Muscle of arm (tissue), 14 donors: ENCODE data around the gene PCNT. TPM values are rescaled to one million over a fixed set of nuclear protein-coding genes. Genes with fewer than 3 reads are reported as not detected.

Source experiments
- DNase-seq: peaks from one replicate; pipeline ENCODE4 v3.0.0-alpha.2; 2013
- long read RNA-seq, 11 donors: transcript quantifications; one replicate each; lab custom pipeline, GENCODE V29; 2026
- polyA plus RNA-seq, 12 donors: library from polyadenylated mRNA; unstranded; fragments of 120-200 nt; gene quantifications; one replicate each; pipeline ENCODE4 v1.2.1, GENCODE V29; 2013; ENCODE audit not compliant: insufficient read length in 12 of 12

The PCNT gene
- polyA plus RNA-seq = 10 to 100 TPM in 11 of 12 donors, not detected in 1; 39.5 to 88.8 (median 59.5) TPM
- long read RNA-seq, donor 1, partial matches to known transcripts = 15 of 15 reads
- long read RNA-seq, donor 1, other reads (novel, unspliced or antisense) = 0 of 15 reads
- long read RNA-seq, donor 2 = 0 reads
- long read RNA-seq, donor 3, partial matches to known transcripts = 9 of 9 reads
- long read RNA-seq, donor 3, other reads (novel, unspliced or antisense) = 0 of 9 reads
- long read RNA-seq, donor 4, partial matches to known transcripts = 7 of 8 reads
- long read RNA-seq, donor 4, other reads (novel, unspliced or antisense) = 0 of 8 reads
- long read RNA-seq, donor 5, partial matches to known transcripts = 26 of 26 reads
- long read RNA-seq, donor 5, other reads (novel, unspliced or antisense) = 0 of 26 reads
- long read RNA-seq, donor 6, partial matches to known transcripts = 5 of 6 reads
- long read RNA-seq, donor 6, other reads (novel, unspliced or antisense) = 0 of 6 reads
- long read RNA-seq, donor 7, partial matches to known transcripts = 5 of 5 reads
- long read RNA-seq, donor 7, other reads (novel, unspliced or antisense) = 0 of 5 reads
- long read RNA-seq, donor 8, partial matches to known transcripts = 32 of 34 reads
- long read RNA-seq, donor 8, other reads (novel, unspliced or antisense) = 0 of 34 reads
- long read RNA-seq, donor 9, partial matches to known transcripts = 12 of 12 reads
- long read RNA-seq, donor 9, other reads (novel, unspliced or antisense) = 0 of 12 reads
- long read RNA-seq, donor 10, partial matches to known transcripts = 29 of 29 reads
- long read RNA-seq, donor 10, other reads (novel, unspliced or antisense) = 0 of 29 reads
- long read RNA-seq, donor 11, partial matches to known transcripts = 12 of 12 reads
- long read RNA-seq, donor 11, other reads (novel, unspliced or antisense) = 0 of 12 reads

DNA sequence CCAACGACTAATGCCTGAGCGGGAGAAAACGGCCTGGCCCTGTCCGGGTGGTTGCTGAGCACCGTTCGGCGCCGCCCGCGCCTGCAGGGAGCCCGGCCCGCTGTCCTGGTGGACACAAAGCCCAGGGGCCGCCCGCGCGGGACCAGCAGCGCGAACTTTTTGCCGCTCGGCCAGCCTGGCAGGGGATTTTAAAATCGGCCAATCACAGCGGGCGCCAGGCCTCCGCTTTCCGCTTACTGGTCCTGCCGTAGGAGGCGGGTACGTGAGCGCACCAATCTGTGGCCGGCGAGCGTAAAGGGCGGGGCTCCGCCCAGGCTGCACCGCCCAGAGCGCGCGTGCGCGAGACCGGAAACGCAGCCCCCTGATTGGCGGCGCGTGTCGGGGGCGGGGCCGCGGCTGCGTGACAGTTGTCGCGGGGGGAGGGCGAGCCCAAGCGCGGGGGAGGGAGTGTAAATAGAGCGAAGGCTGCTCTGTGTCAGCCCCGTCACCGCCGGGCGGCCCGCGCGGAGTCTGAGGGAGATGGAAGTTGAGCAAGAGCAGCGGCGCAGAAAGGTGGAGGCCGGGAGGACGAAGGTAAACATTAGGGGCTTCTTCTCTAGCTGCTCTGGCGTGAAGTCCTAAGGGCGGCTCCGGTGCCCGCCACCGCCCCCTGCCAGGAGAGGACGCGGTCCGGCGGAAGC, at the start of gene PCNT, which contains the start of gene C21orf58:
TSS of gene PCNT (plus strand) at position 447 of the 680 bp plus-strand sequence. CDS start at position 520, 73 bp downstream.
TSS of gene C21orf58 (minus strand) at position 161 of the 680 bp plus-strand sequence. CDS start 1,132 bp downstream, outside the sequence.
- peak; percentile 98 for DNase-seq

GRCh38 chr21:46274797-46275390, 49.1 kb upstream of the PCNT start:
- no peak for DNase-seq

- no peak for DNase-seq
These were observed 39.8 kb upstream of the PCNT start for GRCh38 chr21:46284077-46284644.

- no peak for DNase-seq
These were observed 39.2 kb upstream of the PCNT start for GRCh38 chr21:46284733-46285132.

- DNase-seq = no peak
These were observed 38.7 kb upstream of the PCNT start, which contains the start of gene MCM3AP for GRCh38 chr21:46285206-46285661. TSS of gene MCM3AP (minus strand) at chr21:46285611. CDS start at chr21:46285286, 325 bp downstream.

- DNase-seq = peak; percentile 92
These were observed 38.0 kb upstream of the PCNT start, which contains the start of gene YBEY for GRCh38 chr21:46285761-46286647. TSS of gene YBEY (plus strand) at chr21:46286342. CDS start at chr21:46286914, 572 bp downstream.

- no peak for DNase-seq
These were observed 37.3 kb upstream of the PCNT start for GRCh38 chr21:46286648-46287002.

- DNase-seq = no peak
These were observed 36.4 kb upstream of the PCNT start for GRCh38 chr21:46287541-46287940.

DNA sequence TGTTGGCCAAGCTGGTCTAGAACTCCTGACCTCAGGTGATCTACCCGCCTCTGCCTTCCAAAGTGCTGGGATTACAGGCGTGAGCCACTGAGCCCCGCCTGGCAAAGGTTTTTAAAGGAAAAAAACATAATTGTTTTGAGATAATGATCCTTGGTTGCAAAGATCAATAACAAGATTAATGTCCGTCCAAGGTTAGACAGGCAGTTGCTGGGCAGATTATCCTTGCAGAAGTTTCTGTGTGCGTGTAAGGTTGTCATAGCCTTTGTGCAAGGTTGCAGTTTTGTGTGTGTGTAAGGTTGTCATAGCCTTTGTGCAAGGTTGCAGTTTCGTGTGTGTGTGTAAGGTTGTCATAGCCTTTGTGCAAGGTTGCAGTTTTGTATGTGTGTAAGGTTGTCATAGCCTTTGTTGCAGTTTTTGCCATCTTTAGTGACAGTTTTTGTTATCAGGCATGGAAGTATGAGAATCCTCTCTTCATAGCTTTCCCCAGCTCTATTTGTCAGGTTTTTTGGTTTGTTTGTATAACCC, 34.2 kb upstream of the PCNT start:
- no peak for DNase-seq

- no peak for DNase-seq
These were observed 32.4 kb upstream of the PCNT start for GRCh38 chr21:46291561-46291960.

- DNase-seq = no peak
These were observed 29.2 kb upstream of the PCNT start for GRCh38 chr21:46294647-46295176.

GRCh38 chr21:46295177-46295770, 28.7 kb upstream of the PCNT start:
- no peak for DNase-seq

- peak; percentile 93 for DNase-seq
These were observed 27.8 kb upstream of the PCNT start for GRCh38 chr21:46295996-46296752.

DNA sequence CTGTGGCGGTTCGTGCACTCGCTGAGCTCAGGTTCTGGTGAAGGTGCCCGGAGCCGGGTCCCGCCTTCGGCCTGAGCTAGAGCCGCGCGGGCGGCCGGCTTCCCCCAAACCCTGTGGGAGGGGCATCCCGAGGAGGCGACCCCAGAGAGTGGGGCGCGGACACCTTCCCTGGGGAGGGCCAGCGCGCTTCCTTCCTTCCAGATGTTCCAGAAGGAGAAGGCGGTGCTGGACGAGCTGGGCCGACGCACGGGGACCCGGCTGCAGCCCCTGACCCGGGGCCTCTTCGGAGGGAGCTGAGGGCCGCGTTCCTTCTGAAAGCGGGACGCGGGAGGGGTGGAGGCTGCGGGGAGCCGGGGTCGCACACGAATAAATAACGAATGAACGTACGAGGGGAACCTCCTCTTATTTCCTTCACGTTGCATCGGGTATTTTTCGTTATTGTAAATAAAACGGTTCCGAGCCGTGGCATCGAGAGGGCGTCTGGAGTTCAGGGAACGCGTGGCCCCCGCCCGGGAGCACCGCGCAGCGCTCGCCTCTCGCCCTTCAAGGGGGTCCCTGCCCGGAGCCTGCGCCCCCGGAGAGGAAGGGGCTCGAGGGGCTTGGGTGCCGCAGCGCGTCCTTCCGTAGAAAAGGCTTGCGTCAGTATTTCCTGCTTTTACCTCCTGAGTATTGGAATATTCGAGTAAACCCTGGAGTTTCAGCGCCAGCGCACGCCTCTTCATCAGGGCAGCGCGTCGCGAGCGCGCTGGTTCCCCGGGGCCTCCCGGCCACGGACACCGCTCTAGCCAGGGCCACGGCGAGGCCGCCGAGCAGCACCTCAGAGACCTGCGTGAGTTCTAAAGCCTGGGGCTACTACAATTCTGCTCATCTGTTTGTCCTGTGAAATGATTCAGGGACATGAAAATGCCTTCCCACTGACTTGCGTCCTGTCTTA, 26.4 kb upstream of the PCNT start:
- peak; percentile 60 for DNase-seq

- DNase-seq = no peak
These were observed 24.8 kb upstream of the PCNT start for GRCh38 chr21:46299167-46299566.

DNA sequence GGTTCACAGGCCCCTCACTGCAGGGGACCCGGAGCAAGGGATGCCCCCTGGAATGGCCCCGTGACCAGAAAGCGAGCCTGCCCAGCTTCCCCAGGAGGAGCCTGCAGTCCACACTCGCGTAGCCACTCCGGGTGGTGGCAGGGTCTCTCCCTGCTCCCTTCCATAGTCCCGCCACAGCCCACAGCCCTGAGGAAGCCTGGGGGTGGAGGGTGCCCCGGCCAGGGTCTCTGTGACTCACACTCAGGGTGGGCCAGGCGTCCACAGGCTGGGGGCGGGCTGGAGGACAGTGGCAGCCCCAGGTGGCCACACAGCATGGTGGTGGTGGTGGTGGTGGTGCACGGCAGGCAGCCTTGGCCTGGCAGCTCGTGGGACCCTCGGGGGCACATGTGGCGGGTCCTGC, 22.2 kb upstream of the PCNT start:
- DNase-seq = no peak

GRCh38 chr21:46304437-46304836, 19.5 kb upstream of the PCNT start:
- no peak for DNase-seq
